IPS-NIHi11 (cell line): ENCODE measurements around the gene CLEC14A.

Source experiments
- DNase-seq: peaks from one replicate; pipeline ENCODE4 v3.0.0; 2012; ENCODE audit warnings: mixed read lengths, low spot score

CLEC14A gene

GRCh38 chr14:38205949-38206665 lies 49.8 kb downstream of the CLEC14A start:
- DNase-seq = no peak

GRCh38 chr14:38205119-38205813 lies 50.6 kb downstream of the CLEC14A start:
- DNase-seq = no peak

- no peak for DNase-seq
Measured at GRCh38 chr14:38204719-38205115, 51.2 kb downstream of the CLEC14A start.
